HG02678 (cell line): Measurements from ENCODE around the gene ARHGAP22.

Source experiments
- ATAC-seq: cut with Tn5 transposase; IDR thresholded peaks from one replicate; pipeline ENCODE4 v1.9.1; 2021; ENCODE audit warnings: mild to moderate bottlenecking, moderate library complexity; ENCODE audit not compliant: unreplicated experiment

Gene ARHGAP22

GRCh38 chr10:48555310-48556042 is 49.4 kb downstream of the ARHGAP22 start:
- no peak for ATAC-seq

- ATAC-seq: no peak
These were observed 50.2 kb downstream of the ARHGAP22 start for GRCh38 chr10:48554656-48555055.

- no peak for ATAC-seq
These were observed 50.6 kb downstream of the ARHGAP22 start for GRCh38 chr10:48554246-48554645.

- ATAC-seq: no peak
These were observed 51.8 kb downstream of the ARHGAP22 start for GRCh38 chr10:48552946-48553564.

GRCh38 chr10:48551861-48552591 is 52.8 kb downstream of the ARHGAP22 start:
- no peak for ATAC-seq

- no peak for ATAC-seq
These were observed 53.9 kb downstream of the ARHGAP22 start for GRCh38 chr10:48550977-48551376.

- no peak for ATAC-seq
These were observed 54.7 kb downstream of the ARHGAP22 start for GRCh38 chr10:48550071-48550691.

- ATAC-seq: no peak
These were observed 55.6 kb downstream of the ARHGAP22 start for GRCh38 chr10:48549236-48549635.

GRCh38 chr10:48548531-48549135 is 56.2 kb downstream of the ARHGAP22 start:
- no peak for ATAC-seq

GRCh38 chr10:48547981-48548380 is 56.9 kb downstream of the ARHGAP22 start:
- ATAC-seq: no peak

GRCh38 chr10:48547061-48547895 is 57.6 kb downstream of the ARHGAP22 start:
- no peak for ATAC-seq

- no peak for ATAC-seq
These were observed 59.3 kb downstream of the ARHGAP22 start for GRCh38 chr10:48545462-48546145.

- no peak for ATAC-seq
These were observed 61.6 kb downstream of the ARHGAP22 start for GRCh38 chr10:48543182-48543844.

GRCh38 chr10:48542471-48543181 is 62.2 kb downstream of the ARHGAP22 start:
- no peak for ATAC-seq

- ATAC-seq: no peak
These were observed 63.6 kb downstream of the ARHGAP22 start for GRCh38 chr10:48541144-48541795.

GRCh38 chr10:48538611-48539010 is 66.3 kb downstream of the ARHGAP22 start:
- ATAC-seq: no peak

GRCh38 chr10:48536916-48537890 is 67.7 kb downstream of the ARHGAP22 start:
- ATAC-seq: no peak
